ENCODE measurements around the gene MS4A6A.
A peak's percentile ranks its signal among the peaks of the same experiment; 100 is the strongest.
"Not testable (repeated sequence)": the region's sequence is repeated elsewhere in the genome, so short reads cannot be mapped to it uniquely, and the experiment has no call there.

Gene MS4A6A

DNA sequence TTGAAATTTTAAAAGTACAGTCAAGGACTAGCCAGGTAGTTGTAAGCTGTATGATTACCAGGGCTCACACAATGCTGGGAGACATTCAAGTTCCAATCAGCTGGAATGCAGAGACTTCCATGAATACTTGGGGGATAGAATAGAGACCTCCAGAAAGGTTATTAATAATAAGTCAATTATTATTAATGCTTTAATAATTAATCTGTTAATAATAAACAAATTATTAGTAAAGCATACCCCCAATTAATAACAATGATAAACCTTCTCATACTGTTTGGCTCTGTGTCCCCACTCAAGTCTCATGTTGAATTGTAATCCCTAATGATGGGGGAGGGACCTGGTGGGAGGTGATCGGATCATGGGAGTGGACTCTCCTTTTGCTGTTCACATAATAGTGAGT lies 14.6 kb upstream of the MS4A6A start:
- Mint-ChIP-seq H3K27ac (ENCODE audit: low read depth) (no peak overlapping the region), H3K4me1 (no peaks in the 10 kb centered on the region), H3K27me3 (peaks cover 39% of the 10 kb centered on the region), H3K36me3 (ENCODE audit: insufficient read depth) (no peaks in the 10 kb centered on the region), H3K9me3 (no peaks in the 10 kb centered on the region), H3K4me3 (no peak overlapping the region)
- no peak for DNase-seq (ENCODE audit: low spot score in 2 of 2)
- no peak for ATAC-seq (replicated peaks; ENCODE audit: extremely low read depth, poor library complexity, severe bottlenecking)

DNA sequence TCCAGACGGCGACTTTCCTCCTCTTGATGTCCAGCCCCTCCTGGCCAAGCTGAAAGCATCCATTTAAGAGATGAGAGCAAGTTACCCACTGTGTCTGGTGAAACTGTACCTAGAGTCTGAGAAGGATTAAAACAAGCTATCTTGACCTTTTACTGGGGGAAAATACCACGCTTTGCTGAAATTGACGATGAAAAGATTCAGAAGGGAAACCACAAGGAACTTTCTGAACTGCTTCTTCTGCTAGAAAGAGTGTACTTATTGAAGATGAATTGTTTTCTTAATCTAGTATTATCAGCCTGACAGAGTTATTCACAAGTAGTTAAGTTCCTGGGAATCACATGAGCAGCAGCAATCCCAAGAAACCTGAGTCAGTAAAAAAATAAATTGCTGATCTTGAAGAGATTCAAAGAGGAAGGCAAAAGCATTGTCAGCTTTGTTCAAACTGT lies 13.1 kb upstream of the MS4A6A start:
- no peak overlapping the region for H3K27ac Mint-ChIP-seq (ENCODE audit: low read depth)
- ATAC-seq (replicated peaks; ENCODE audit: extremely low read depth, poor library complexity, severe bottlenecking) (no peak), DNase-seq (ENCODE audit: low spot score in 2 of 2) (no peak)

DNA sequence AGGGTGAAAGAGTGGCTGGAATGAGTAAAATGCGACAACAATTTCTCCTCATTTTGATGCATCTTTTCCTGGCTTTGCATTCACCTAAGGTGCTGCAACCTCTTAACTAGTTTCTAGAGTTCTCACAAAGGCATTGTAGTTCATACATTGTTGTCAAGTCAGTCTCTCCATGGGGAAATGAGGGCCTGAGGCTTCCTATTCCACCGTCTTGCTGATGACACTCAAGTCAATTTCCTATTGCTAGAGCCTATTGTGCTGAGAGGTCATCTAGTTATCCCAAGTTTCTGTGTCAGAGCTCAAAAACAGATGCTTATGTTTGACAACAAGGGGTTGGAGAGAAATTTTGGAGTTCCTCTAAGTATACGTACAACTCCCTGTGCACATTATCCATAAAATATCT lies 11.6 kb upstream of the MS4A6A start:
- no peaks in the 10 kb centered on the region for H3K9me3 Mint-ChIP-seq
- no peaks in the 10 kb centered on the region for H3K36me3 Mint-ChIP-seq (ENCODE audit: insufficient read depth)
- no peak overlapping the region for H3K27ac Mint-ChIP-seq (ENCODE audit: low read depth)
- peaks cover 40% of the 10 kb centered on the region for H3K27me3 Mint-ChIP-seq
- no peak overlapping the region for H3K4me3 Mint-ChIP-seq
- ATAC-seq (replicated peaks; ENCODE audit: extremely low read depth, poor library complexity, severe bottlenecking) (no peak), DNase-seq (ENCODE audit: low spot score in 2 of 2) (no peak)
- H3K4me1 Mint-ChIP-seq = no peaks in the 10 kb centered on the region

More for the DNA sequence above, 13.1 kb upstream of the MS4A6A start:
- Mint-ChIP-seq H3K36me3 (ENCODE audit: insufficient read depth) (no peaks in the 10 kb centered on the region), H3K9me3 (no peaks in the 10 kb centered on the region), H3K4me1 (no peaks in the 10 kb centered on the region), H3K27me3 (peaks cover 40% of the 10 kb centered on the region), H3K4me3 (no peak overlapping the region)

DNA sequence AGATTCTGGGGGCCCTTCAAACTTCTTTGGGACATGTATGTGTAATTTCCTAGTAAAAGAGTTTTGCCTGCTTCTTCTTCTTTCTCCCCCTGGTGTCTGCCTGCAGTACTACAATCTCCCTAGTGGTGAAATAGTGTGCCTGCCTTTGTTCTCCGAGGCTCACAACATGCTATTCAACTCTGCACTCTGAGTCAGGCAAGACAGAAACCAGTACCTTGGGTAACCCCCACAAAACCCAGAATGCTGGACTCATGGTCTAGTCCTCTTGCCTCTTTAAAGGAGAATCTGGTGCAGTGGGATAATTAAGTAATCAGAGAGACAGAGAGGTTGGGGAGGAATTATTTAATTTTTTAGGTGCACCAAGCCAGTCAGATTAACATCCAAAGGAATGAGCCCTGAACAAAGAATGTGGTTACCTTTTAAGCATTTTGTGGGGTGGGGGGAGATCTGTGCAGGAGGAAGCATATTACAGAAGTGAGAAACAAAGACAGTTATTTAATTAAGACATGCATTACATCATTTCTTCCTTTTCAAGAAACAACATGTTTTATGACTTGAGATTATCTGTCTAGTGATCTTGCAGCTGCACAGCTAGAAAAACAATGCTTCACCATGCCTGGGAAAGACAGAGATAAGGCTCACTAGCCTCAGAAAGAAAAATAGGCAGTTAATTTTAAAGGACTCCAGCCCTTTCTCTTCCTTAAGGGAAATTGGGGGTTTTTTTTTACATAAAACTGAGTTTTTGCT lies 11.0 kb upstream of the MS4A6A start:
- Mint-ChIP-seq H3K27ac (ENCODE audit: low read depth) (no peak overlapping the region), H3K27me3 (peaks cover 43% of the 10 kb centered on the region), H3K4me3 (no peak overlapping the region), H3K36me3 (ENCODE audit: insufficient read depth) (no peaks in the 10 kb centered on the region), H3K9me3 (no peaks in the 10 kb centered on the region), H3K4me1 (no peaks in the 10 kb centered on the region)
- ATAC-seq (replicated peaks; ENCODE audit: extremely low read depth, poor library complexity, severe bottlenecking) (no peak), DNase-seq (ENCODE audit: low spot score in 2 of 2) (peak; percentile 33 to 34)

DNA sequence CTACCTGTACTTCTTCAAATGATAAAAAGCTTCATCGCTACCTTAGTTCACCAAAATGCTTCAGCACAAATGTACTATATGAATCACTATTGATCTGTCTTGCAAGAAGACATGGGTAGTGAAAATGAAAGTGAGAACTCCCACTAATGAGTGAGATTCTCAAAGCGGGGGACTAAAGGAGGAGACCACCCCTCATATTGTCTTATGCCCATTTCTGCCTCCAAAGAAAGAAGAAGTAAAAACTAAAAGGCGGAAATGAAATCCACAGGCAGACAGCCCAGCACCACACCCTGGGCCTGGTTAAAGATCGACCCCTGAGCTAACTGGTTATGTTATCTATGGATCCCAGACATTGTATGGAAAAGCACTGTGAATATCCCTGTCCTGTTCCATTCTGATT lies 9.7 kb upstream of the MS4A6A start:
- H3K4me1 Mint-ChIP-seq; H3K36me3 Mint-ChIP-seq (ENCODE audit: insufficient read depth); ATAC-seq (replicated peaks; ENCODE audit: extremely low read depth, poor library complexity, severe bottlenecking); H3K27ac Mint-ChIP-seq (ENCODE audit: low read depth); DNase-seq (ENCODE audit: low spot score in 2 of 2); H3K4me3 Mint-ChIP-seq; H3K9me3 Mint-ChIP-seq: not testable (repeated sequence)
- H3K27me3 Mint-ChIP-seq = peaks cover 36% of the 10 kb centered on the region

DNA sequence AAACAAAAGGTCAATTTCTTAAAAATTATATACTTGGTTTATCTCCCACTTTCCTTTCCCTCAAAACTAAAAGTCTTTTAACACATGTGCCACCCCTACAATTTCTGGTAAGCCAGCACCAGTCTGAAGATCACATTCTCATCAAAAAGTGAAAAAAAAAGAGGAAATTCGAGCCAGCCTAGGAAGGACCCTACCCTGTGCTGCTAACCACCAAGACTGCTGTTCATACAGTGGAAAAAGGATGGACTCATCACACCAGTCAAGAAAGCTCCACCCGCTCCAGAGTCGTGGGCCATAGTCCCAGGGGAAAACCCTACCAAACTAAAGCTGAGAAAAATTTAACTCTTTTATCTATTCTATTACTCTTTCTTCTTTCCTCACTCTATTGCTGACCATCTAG lies 5.6 kb upstream of the MS4A6A start:
- H3K27ac Mint-ChIP-seq (ENCODE audit: low read depth); H3K9me3 Mint-ChIP-seq; DNase-seq (ENCODE audit: low spot score in 2 of 2); H3K36me3 Mint-ChIP-seq (ENCODE audit: insufficient read depth); H3K4me1 Mint-ChIP-seq; ATAC-seq (replicated peaks; ENCODE audit: extremely low read depth, poor library complexity, severe bottlenecking); H3K4me3 Mint-ChIP-seq: not testable (repeated sequence)
- H3K27me3 Mint-ChIP-seq = peaks cover 41% of the 10 kb centered on the region

DNA sequence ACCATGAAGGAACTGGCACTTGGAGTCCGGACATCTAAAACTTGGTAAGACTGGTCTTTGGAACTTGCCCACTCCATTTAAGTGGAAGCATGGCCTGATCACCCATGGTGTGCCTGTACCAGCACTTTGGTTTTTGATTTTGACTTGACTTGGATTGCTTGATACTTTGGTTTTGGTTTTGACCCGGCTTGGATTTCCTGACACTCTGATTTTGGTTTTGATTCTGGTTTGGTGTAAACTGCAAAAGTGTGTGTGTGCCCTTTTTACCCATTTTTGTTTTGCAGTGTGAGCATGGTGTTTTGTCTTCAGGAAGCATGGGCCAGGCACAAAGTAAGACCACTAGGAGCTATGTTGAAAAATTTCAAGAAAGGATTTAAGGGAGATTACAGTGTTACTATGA lies 3.2 kb upstream of the MS4A6A start:
- not testable (repeated sequence) for H3K36me3 Mint-ChIP-seq (ENCODE audit: insufficient read depth); H3K4me1 Mint-ChIP-seq; H3K9me3 Mint-ChIP-seq; ATAC-seq (replicated peaks; ENCODE audit: extremely low read depth, poor library complexity, severe bottlenecking); H3K4me3 Mint-ChIP-seq; DNase-seq (ENCODE audit: low spot score in 2 of 2); H3K27ac Mint-ChIP-seq (ENCODE audit: low read depth)
- peaks cover 41% of the 10 kb centered on the region for H3K27me3 Mint-ChIP-seq

DNA sequence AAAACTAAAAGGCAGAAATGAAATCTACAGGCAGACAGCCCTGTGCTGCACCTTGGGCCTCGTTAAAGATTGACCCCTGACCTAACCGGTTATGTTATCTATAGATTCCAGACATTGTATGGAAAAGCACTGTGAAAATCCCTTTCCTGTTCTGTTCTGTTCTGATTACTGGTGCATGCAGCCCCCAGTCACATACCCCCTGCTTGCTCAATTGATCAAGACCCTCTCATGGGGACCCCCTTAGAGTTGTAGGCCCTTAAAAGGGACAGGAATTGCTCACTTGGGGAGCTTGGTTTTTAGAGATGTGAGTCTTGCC lies 2.6 kb upstream of the MS4A6A start:
- not testable (repeated sequence) for H3K4me1 Mint-ChIP-seq; ATAC-seq (replicated peaks; ENCODE audit: extremely low read depth, poor library complexity, severe bottlenecking); H3K36me3 Mint-ChIP-seq (ENCODE audit: insufficient read depth); H3K27ac Mint-ChIP-seq (ENCODE audit: low read depth); H3K4me3 Mint-ChIP-seq; DNase-seq (ENCODE audit: low spot score in 2 of 2); H3K9me3 Mint-ChIP-seq
- H3K27me3 Mint-ChIP-seq = peaks cover 47% of the 10 kb centered on the region

DNA sequence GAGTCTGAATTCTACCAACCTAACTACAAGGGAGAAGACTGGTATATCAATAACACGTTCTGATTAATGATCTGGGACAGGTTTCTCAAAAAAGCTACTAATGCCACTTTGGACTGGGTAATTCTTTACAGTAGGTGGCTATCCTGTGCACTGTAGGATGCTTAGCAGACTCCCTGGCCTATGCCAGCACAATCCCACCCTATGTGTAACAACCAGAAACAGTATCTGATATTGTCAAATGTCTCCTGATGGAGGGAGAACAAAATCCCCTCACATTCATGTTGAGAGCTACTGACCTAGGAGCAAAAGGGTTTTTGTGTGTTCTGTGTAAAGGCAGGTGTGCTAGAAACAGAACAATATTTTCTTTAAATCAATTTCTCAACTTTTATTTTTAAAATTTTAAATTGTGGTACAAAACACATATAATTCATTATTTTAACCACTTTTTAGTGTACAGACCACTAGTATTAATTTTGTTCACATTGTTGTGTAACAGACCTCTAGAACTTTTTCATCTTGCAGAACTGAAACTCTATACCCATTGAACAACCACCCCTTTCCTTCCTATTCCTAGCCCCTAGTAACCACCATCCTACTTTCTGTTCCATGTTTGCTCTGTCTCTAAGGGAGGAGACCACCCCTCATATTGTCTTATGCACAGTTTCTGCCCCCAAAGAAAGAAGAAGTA lies 2.1 kb upstream of the MS4A6A start:
- no peak for ATAC-seq (replicated peaks; ENCODE audit: extremely low read depth, poor library complexity, severe bottlenecking)
- H3K4me1 Mint-ChIP-seq = no peaks in the 10 kb centered on the region

DNA sequence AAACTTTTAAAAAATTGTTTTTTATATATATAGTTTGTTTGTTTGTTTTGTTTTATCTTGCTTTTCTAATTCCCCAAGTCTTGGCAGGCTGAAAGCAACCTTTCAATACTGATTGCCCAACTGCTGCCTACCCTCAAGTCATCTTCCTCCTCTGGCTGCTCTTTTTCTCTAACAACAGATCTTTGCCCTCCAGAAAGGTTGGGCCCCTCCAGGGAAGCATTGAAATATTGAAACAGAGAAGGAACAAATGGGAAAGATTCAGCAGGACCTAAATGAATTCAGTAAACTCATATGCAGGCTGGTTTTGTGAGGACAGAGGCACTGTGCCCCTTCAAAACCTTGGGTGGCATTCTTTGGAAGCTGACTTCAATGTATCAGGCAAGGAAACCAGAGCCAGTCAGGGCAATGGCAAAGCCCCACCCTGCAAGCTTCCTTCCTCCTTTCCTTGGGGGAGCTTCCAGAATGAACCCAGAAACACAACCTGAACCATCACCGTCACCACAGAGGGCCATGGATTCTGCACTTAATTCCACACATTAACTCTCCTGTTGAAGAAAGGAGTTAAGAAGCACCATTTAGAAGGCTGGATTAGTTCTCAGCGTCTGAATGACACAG lies 815 bp upstream of the MS4A6A start:
- H3K4me3 Mint-ChIP-seq = no peak overlapping the region
- H3K4me1 Mint-ChIP-seq = no peaks in the 10 kb centered on the region
- peaks cover 60% of the 10 kb centered on the region for H3K27me3 Mint-ChIP-seq
- ATAC-seq (replicated peaks; ENCODE audit: extremely low read depth, poor library complexity, severe bottlenecking) = no peak
- no peak overlapping the region for H3K27ac Mint-ChIP-seq (ENCODE audit: low read depth)
- no peak for DNase-seq (ENCODE audit: low spot score in 2 of 2)
- H3K9me3 Mint-ChIP-seq = no peaks in the 10 kb centered on the region
- no peaks in the 10 kb centered on the region for H3K36me3 Mint-ChIP-seq (ENCODE audit: insufficient read depth)

More for the DNA sequence above, 2.1 kb upstream of the MS4A6A start:
- Mint-ChIP-seq H3K27ac (ENCODE audit: low read depth) (no peak overlapping the region), H3K9me3 (no peaks in the 10 kb centered on the region), H3K27me3 (peaks cover 52% of the 10 kb centered on the region), H3K4me3 (no peak overlapping the region), H3K36me3 (ENCODE audit: insufficient read depth) (no peaks in the 10 kb centered on the region)
- no peak for DNase-seq (ENCODE audit: low spot score in 2 of 2)

DNA sequence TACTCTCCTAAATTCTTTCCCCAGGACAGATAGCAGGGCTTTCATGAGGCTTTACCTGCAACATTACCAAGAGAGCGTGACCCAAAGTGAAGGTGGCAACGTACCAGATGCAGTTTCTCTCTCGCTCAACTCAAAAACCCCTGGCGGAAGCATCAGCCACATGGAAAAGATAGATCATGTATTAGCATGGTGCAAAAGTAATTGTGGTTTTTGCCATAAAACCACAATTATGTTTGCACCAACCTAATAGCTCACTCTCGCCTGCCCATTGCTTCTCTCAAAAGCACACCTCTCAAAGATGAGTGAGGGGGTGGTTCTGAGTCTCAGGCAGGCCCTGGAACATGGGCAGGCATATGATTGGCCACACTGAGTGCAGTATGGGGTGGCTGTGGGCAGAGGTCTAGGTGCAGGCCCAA lies 7.0 kb downstream of the MS4A6A start:
- no peaks in the 10 kb centered on the region for H3K9me3 Mint-ChIP-seq
- H3K27ac Mint-ChIP-seq (ENCODE audit: low read depth) = no peak overlapping the region
- H3K36me3 Mint-ChIP-seq (ENCODE audit: insufficient read depth) = peaks cover 1% of the 10 kb centered on the region
- no peak overlapping the region for H3K4me3 Mint-ChIP-seq
- ATAC-seq (replicated peaks; ENCODE audit: extremely low read depth, poor library complexity, severe bottlenecking) = no peak
- peaks cover 48% of the 10 kb centered on the region for H3K27me3 Mint-ChIP-seq
- no peak for DNase-seq (ENCODE audit: low spot score in 2 of 2)
- H3K4me1 Mint-ChIP-seq = no peaks in the 10 kb centered on the region

DNA sequence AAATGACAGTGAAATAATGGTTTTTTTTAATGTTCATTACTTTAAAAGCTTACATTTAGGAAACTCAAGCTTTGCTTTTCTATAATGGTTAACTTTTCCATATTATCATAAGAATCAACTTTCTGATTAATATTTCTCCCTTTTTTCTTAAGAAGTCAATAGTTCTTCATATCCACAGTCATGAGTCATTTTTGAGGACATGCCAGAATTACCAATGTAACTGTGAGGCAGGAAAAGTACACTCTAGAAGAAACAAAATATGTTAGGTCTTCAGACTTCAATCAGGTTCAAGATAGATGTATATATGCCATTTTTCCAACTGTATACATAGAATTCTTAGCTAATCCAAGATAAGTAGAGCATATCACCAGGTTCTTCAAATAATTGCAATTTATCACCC lies 10.9 kb downstream of the MS4A6A start:
- H3K36me3 Mint-ChIP-seq (ENCODE audit: insufficient read depth) = peaks cover 1% of the 10 kb centered on the region
- no peaks in the 10 kb centered on the region for H3K9me3 Mint-ChIP-seq
- H3K4me1 Mint-ChIP-seq = no peaks in the 10 kb centered on the region
- ATAC-seq (replicated peaks; ENCODE audit: extremely low read depth, poor library complexity, severe bottlenecking) (no peak), DNase-seq (ENCODE audit: low spot score in 2 of 2) (no peak)
- peaks cover 41% of the 10 kb centered on the region for H3K27me3 Mint-ChIP-seq
- no peak overlapping the region for H3K27ac Mint-ChIP-seq (ENCODE audit: low read depth)
- H3K4me3 Mint-ChIP-seq = no peak overlapping the region

DNA sequence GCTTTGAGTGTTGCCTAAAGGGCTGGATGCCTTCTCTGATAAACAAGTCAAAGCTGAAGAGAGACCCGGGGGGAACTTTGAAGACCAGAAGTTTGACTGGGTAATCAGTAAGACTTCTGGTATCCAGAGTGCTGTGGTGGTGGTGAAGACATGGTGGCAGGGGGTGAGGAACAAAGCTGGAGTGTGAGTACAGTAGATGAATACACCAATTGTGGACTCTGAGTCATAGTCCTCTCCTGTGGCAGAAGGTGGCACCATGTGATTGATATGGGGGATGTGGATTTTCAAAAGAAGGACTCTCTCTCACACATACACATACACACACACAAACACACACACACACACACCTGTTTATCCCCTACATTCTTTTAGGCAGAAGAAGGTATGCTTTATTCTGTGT lies 12.3 kb downstream of the MS4A6A start:
- no peak for ATAC-seq (replicated peaks; ENCODE audit: extremely low read depth, poor library complexity, severe bottlenecking)
- H3K4me1 Mint-ChIP-seq = no peaks in the 10 kb centered on the region
- DNase-seq (ENCODE audit: low spot score in 2 of 2) = no peak
- H3K4me3 Mint-ChIP-seq = no peak overlapping the region
- H3K27me3 Mint-ChIP-seq = peaks cover 56% of the 10 kb centered on the region
- H3K27ac Mint-ChIP-seq (ENCODE audit: low read depth) = no peak overlapping the region
- no peaks in the 10 kb centered on the region for H3K9me3 Mint-ChIP-seq
- H3K36me3 Mint-ChIP-seq (ENCODE audit: insufficient read depth) = no peaks in the 10 kb centered on the region
